HFF-Myc (cell line): ENCODE data around the gene MXD4.
"Not testable (repeated sequence)": the region's sequence is repeated elsewhere in the genome, so short reads cannot be mapped to it uniquely, and the experiment has no call there.

Experiments
- DNase-seq: peaks from one replicate; pipeline ENCODE4 v3.0.0-alpha.2; 2011; ENCODE audit warnings: low read depth; ENCODE audit errors: extremely low read depth
- H3K4me3 ChIP-seq: replicated peaks from 2 replicates; pipeline ENCODE4 v1.5.1; 2011; ENCODE audit warnings: low read depth, mild to moderate bottlenecking, control low read depth, low read length
- CTCF ChIP-seq: IDR thresholded peaks from 2 replicates; pipeline ENCODE4 v1.5.1; 2012; ENCODE audit warnings: mild to moderate bottlenecking, low read depth, low read length, control low read depth; ENCODE audit errors: missing control alignments

MXD4 gene

GRCh38 chr4:2281575-2282343, 19.9 kb upstream of the MXD4 start:
- TF ChIP-seq CTCF: peak; percentile 10
- no peak for DNase-seq
- H3K4me3 ChIP-seq: no peak overlapping the region

GRCh38 chr4:2280531-2281300, 18.8 kb upstream of the MXD4 start:
- TF ChIP-seq CTCF: peak; percentile 7
- no peak for DNase-seq
- no peak overlapping the region for H3K4me3 ChIP-seq

GRCh38 chr4:2277956-2278355, 16.0 kb upstream of the MXD4 start:
- H3K4me3 ChIP-seq: no peak overlapping the region
- no peak for TF ChIP-seq CTCF
- DNase-seq: no peak

- DNase-seq: no peak
- no peak for TF ChIP-seq CTCF
- no peak overlapping the region for H3K4me3 ChIP-seq
Measured at GRCh38 chr4:2276581-2277325, 14.8 kb upstream of the MXD4 start.

- H3K4me3 ChIP-seq: no peak overlapping the region
- DNase-seq: no peak
- no peak for TF ChIP-seq CTCF
Measured at GRCh38 chr4:2275546-2276251, 13.8 kb upstream of the MXD4 start.

GRCh38 chr4:2275044-2275397, 13.1 kb upstream of the MXD4 start:
- not testable (repeated sequence) for H3K4me3 ChIP-seq, DNase-seq
